ENCODE measurements around the gene SERBP1.

The SERBP1 gene

DNA sequence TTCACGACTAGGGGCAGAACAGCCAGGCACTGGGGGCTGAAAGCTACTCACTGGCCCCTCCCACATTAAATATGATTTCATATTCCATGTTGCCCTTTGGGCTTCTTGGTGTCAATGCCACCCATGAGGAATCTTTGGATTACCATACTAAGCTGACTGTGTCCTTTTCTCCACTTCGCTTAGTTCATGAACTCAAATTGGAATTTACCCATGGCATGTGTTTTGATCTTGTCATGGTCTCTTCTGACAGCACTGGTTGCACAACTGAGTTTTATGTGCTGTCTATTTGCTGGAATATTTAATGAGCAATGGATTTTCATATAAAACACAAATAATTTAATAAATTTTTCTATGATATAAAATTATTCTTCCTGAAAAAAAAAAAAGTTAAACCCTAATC, 59.2 kb downstream of the SERBP1 start:
- TF ChIP-seq, protein P1, sequence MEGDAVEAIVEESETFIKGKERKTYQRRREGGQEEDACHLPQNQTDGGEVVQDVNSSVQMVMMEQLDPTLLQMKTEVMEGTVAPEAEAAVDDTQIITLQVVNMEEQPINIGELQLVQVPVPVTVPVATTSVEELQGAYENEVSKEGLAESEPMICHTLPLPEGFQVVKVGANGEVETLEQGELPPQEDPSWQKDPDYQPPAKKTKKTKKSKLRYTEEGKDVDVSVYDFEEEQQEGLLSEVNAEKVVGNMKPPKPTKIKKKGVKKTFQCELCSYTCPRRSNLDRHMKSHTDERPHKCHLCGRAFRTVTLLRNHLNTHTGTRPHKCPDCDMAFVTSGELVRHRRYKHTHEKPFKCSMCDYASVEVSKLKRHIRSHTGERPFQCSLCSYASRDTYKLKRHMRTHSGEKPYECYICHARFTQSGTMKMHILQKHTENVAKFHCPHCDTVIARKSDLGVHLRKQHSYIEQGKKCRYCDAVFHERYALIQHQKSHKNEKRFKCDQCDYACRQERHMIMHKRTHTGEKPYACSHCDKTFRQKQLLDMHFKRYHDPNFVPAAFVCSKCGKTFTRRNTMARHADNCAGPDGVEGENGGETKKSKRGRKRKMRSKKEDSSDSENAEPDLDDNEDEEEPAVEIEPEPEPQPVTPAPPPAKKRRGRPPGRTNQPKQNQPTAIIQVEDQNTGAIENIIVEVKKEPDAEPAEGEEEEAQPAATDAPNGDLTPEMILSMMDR (conservative IDR thresholded peaks at IDR 0.05; ENCODE audit: control insufficient read depth, insufficient read depth, low read depth, low read length), result no peak
- DNase-seq (ENCODE audit: low read depth), result no peak
- H3K4me3 ChIP-seq (ENCODE audit: control insufficient read depth, low read depth, low read length), result no peak overlapping the region

DNA sequence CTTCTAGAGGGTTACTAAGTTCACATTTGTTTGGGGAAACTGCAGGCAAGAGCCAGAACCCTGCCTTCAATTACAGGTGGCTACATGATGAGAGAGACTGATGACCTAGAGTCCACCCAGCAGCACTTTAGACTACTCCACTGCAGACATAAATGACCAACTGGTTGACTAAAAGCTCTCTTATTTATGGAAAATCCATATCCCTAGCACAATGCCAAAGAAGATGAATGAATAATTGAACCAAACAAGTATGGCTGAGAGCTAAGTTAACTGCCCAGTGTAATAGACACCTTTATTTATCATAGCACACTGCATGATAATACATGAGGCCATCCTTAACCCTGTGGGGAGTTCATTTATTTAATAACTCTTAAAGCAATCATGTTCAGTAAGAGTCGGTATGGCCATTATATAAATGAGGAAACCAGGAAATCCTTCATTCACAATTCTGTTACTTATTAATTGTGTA, 62.1 kb downstream of the SERBP1 start:
- TF ChIP-seq, protein P1 (conservative IDR thresholded peaks at IDR 0.05; ENCODE audit: control insufficient read depth, insufficient read depth, low read depth, low read length), result no peak
- H3K4me3 ChIP-seq (ENCODE audit: control insufficient read depth, low read depth, low read length), result no peak overlapping the region
- DNase-seq (ENCODE audit: low read depth), result no peak

DNA sequence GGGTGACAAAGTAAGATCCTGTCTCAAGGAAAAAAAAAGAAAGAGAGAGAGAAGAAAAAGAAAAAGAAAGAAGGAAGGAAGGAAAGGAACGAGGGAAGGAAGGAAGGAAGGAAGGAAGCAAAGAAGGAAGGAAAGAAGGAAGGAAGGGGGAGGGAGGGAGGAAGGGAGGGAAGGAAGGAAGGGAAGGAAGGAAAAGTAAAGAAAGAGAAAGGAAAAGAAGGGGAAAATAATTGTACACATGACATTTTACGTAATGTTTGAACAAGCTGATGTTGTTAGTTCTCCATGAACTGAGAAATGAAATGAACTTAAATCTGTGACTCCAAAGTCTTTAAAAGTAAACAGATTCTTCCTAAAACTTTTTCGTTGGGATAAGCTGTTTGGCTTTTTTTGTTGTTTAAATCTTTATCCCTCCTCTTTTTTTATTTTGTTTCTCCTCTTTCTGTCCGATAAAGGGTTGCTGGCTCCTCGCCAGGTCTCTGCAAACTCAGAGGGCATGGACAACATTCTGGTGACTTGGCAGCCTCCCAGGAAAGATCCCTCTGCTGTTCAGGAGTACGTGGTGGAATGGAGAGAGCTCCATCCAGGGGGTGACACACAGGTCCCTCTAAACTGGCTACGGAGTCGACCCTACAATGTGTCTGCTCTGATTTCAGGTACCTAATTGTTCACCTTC, 62.7 kb downstream of the SERBP1 start:
- DNase-seq (ENCODE audit: low read depth), result peak; percentile 29
- TF ChIP-seq, protein P1 (conservative IDR thresholded peaks at IDR 0.05; ENCODE audit: control insufficient read depth, insufficient read depth, low read depth, low read length), result no peak

DNA sequence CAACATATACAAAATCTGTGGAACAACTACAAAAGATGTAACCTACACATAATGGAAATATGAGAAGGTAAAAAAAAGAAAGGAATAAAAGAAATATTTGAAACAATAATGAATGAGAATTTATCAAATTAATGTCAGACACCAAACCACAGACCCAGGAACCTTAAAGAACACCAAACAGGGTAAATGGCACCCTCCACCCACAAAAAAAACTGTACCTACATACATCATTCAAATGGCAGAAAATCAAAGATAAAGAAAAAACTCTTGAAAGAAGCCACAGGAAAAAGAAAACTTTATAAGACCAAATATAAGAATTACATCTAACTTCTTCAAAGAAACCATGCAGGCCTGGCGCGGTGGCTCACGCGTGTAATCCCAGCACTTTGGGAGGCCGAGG, 68.6 kb downstream of the SERBP1 start:
- TF ChIP-seq, protein P1 (conservative IDR thresholded peaks at IDR 0.05; ENCODE audit: control insufficient read depth, insufficient read depth, low read depth, low read length), result no peak
- H3K4me3 ChIP-seq (ENCODE audit: control insufficient read depth, low read depth, low read length), result no peak overlapping the region
- no peak for DNase-seq (ENCODE audit: low read depth)

More for the DNA sequence above, 62.7 kb downstream of the SERBP1 start:
- no peak overlapping the region for H3K4me3 ChIP-seq (ENCODE audit: control insufficient read depth, low read depth, low read length)

DNA sequence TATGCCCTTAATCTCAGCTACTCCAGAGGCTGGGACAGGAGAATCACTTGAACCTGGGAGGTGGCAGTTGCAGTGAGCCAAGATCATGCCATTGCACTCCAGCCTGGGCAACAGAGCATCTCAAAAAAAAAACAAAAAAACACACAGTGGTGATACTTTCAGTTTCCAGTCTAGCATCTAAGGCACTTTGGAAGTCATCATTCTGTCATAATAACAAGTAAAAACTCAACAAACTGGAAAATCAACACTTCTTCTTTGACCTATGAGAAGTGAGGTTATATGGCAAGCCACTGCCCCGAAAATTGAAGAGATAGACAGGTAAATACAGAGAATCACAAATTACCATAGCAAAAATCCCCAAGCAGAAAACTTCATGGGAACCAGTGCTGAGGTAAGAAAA, 70.6 kb downstream of the SERBP1 start:
- TF ChIP-seq, protein P1 (conservative IDR thresholded peaks at IDR 0.05; ENCODE audit: control insufficient read depth, insufficient read depth, low read depth, low read length), result no peak
- no peak for DNase-seq (ENCODE audit: low read depth)
- no peak overlapping the region for H3K4me3 ChIP-seq (ENCODE audit: control insufficient read depth, low read depth, low read length)

Data from fibroblast of mammary gland (primary cell).